Measurements from ENCODE around the gene MKLN1.

GRCh38 chr7:131326576-131326975 is 1.1 kb upstream of the MKLN1 start:
- TF ChIP-seq ZNF274 (IDR thresholded peaks at IDR 0.05; ENCODE audit: low read depth, low read length) (no peak), TCF7L2 (IDR thresholded peaks at IDR 0.05; ENCODE audit: borderline replicate concordance, extremely low read depth, insufficient read depth, insufficient read length) (no peak), YY1 (IDR thresholded peaks at IDR 0.05; ENCODE audit: extremely low read depth, insufficient replicate concordance, low read depth, low read length) (no peak), ELF1 (IDR thresholded peaks at IDR 0.05; ENCODE audit: borderline replicate concordance, low read depth) (no peak), EGR1 (IDR thresholded peaks at IDR 0.05; ENCODE audit: low read depth) (no peak), CEBPB (IDR thresholded peaks at IDR 0.05; ENCODE audit: low read depth) (no peak), SP1 (IDR thresholded peaks at IDR 0.05; ENCODE audit: low read depth) (0 out of 2 replicates have a peak, but pooled peaks have one; percentile 34), SIN3A (IDR thresholded peaks at IDR 0.05; ENCODE audit: low read depth) (no peak), EZH2 (IDR thresholded peaks at IDR 0.05) (no peak), POLR2A (IDR thresholded peaks at IDR 0.05; ENCODE audit: borderline replicate concordance, extremely low read depth, insufficient read depth, insufficient read length) (no peak), RAD21 (IDR thresholded peaks at IDR 0.05; ENCODE audit: low read depth) (no peak), POLR2AphosphoS5 (IDR thresholded peaks at IDR 0.05; ENCODE audit: low read depth, low read length) (no peak)
- TF ChIP-seq, protein P1, sequence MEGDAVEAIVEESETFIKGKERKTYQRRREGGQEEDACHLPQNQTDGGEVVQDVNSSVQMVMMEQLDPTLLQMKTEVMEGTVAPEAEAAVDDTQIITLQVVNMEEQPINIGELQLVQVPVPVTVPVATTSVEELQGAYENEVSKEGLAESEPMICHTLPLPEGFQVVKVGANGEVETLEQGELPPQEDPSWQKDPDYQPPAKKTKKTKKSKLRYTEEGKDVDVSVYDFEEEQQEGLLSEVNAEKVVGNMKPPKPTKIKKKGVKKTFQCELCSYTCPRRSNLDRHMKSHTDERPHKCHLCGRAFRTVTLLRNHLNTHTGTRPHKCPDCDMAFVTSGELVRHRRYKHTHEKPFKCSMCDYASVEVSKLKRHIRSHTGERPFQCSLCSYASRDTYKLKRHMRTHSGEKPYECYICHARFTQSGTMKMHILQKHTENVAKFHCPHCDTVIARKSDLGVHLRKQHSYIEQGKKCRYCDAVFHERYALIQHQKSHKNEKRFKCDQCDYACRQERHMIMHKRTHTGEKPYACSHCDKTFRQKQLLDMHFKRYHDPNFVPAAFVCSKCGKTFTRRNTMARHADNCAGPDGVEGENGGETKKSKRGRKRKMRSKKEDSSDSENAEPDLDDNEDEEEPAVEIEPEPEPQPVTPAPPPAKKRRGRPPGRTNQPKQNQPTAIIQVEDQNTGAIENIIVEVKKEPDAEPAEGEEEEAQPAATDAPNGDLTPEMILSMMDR (IDR thresholded peaks at IDR 0.05 in 2 of 3, conservative IDR thresholded peaks at IDR 0.05 in 1 of 3; ENCODE audit: borderline replicate concordance in 1 of 3, insufficient read depth in 1 of 3, low read depth in 2 of 3, low read length in 2 of 3) = no peak

Measured in HCT116 (cell line).